GM12892 (cell line): ENCODE data around the gene OR10A6.

Experiments
- POLR2A ChIP-seq: IDR thresholded peaks from 2 replicates; pipeline ENCODE4 v1.6.1; 2011; ENCODE audit warnings: low read depth, low read length, control low read depth
- POLR2AphosphoS5 ChIP-seq: IDR thresholded peaks from 2 replicates; pipeline ENCODE4 v1.6.1; 2011; ENCODE audit warnings: low read depth, low read length, control low read depth
- TAF1 ChIP-seq: IDR thresholded peaks from 2 replicates; pipeline ENCODE4 v1.6.1; 2011; ENCODE audit warnings: low read depth, mild to moderate bottlenecking, control low read depth, low read length, borderline replicate concordance

DNA sequence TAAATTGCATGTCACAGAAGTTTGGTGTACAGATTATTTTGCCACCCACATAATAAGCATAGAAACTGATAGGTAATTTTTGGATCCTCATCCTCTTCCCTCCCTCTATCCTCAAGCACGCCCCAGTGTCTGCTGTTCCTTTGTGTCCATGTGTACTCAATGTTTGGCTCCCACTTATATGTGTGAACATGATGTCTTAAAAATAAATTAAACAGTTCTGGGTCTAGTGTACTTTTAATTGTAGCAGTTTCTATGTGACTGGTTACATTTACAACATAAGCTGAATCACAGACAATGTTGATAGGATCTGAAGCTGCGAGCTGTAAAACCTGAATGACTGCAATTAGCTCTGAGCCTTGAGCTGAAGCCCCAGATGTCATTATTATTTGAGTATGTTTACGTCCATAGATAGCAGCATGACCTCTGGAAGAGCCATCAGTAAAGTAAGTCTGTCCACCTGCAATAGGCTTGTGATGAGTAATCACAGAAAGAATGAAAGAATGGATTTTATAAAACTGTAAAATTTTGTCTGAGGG lies 29.7 kb downstream of the OR10A6 start:
- TF ChIP-seq POLR2A: no peak
- TF ChIP-seq TAF1: no peak
- TF ChIP-seq POLR2AphosphoS5: no peak
